Trophoblast cell (in vitro differentiated cells and primary cell): ENCODE data around the gene MAEL.

ENCODE experiments used
- DNase-seq, 2 donors: peaks; one replicate each; pipeline ENCODE4 v3.0.0-alpha.2; 2016
- H2AFZ ChIP-seq: 2 replicates; pipeline ENCODE4 v1.6.1; 2013; ENCODE audit warnings: low read length, moderate library complexity, mild to moderate bottlenecking; ENCODE audit not compliant: insufficient read depth, poor library complexity
- H2AK5ac ChIP-seq: 2 replicates; pipeline ENCODE4 v1.6.1; 2013; ENCODE audit warnings: mild to moderate bottlenecking, low read length
- H2BK120ac ChIP-seq: 2 replicates; pipeline ENCODE4 v1.6.1; 2013; ENCODE audit warnings: low read length, mild to moderate bottlenecking, moderate library complexity; ENCODE audit not compliant: insufficient read depth, poor library complexity
- H2BK12ac ChIP-seq: 2 replicates; pipeline ENCODE4 v1.6.1; 2013; ENCODE audit warnings: mild to moderate bottlenecking, low read length, moderate library complexity
- H2BK5ac ChIP-seq: 2 replicates; pipeline ENCODE4 v1.6.1; 2013; ENCODE audit warnings: low read length, low read depth, moderate library complexity, mild to moderate bottlenecking; ENCODE audit not compliant: poor library complexity
- H3K14ac ChIP-seq: 2 replicates; pipeline ENCODE4 v1.6.1; 2013; ENCODE audit warnings: mild to moderate bottlenecking, low read length
- H3K18ac ChIP-seq: 2 replicates; pipeline ENCODE4 v1.6.1; 2013; ENCODE audit warnings: mild to moderate bottlenecking, low read length
- H3K23ac ChIP-seq: 2 replicates; pipeline ENCODE4 v1.6.1; 2013; ENCODE audit warnings: low read length
- H3K27ac ChIP-seq: 2 replicates; pipeline ENCODE4 v1.5.1; 2013; ENCODE audit warnings: low read depth, mild to moderate bottlenecking, inconsistent platforms, low read length, moderate library complexity
- H3K27me3 ChIP-seq: 2 replicates; pipeline ENCODE4 v1.6.1; 2013; ENCODE audit warnings: inconsistent platforms, mild to moderate bottlenecking, low read length, moderate library complexity; ENCODE audit not compliant: insufficient read depth
- H3K36me3 ChIP-seq, 2 experiments: 1 replicate in 1 of 2; 2 replicates in 1 of 2; pipeline ENCODE4 v1.6.1; 2013; ENCODE audit warnings: low read length in 2 of 2, mild to moderate bottlenecking in 2 of 2, moderate library complexity in 1 of 2; ENCODE audit not compliant: insufficient read depth in 2 of 2, control insufficient read depth in 1 of 2
- H3K4ac ChIP-seq: 2 replicates; pipeline ENCODE4 v1.6.1; 2013; ENCODE audit warnings: low read depth, mild to moderate bottlenecking, low read length, moderate library complexity
- H3K4me1 ChIP-seq, 2 experiments: 1 replicate in 1 of 2; 2 replicates in 1 of 2; pipeline ENCODE4 v1.6.1; 2013; ENCODE audit warnings: low read length in 2 of 2, mild to moderate bottlenecking in 2 of 2, moderate library complexity in 1 of 2; ENCODE audit not compliant: insufficient read depth in 2 of 2, control insufficient read depth in 1 of 2
- H3K4me2 ChIP-seq: 2 replicates; pipeline ENCODE4 v1.6.1; 2013; ENCODE audit warnings: inconsistent platforms, mild to moderate bottlenecking, low read length, moderate library complexity
- H3K4me3 ChIP-seq: 2 replicates; pipeline ENCODE4 v1.5.1; 2013; ENCODE audit warnings: mild to moderate bottlenecking, low read depth, low read length, inconsistent platforms
- H3K79me1 ChIP-seq: one replicate; pipeline ENCODE4 v1.6.1; 2013; ENCODE audit warnings: low read length
- H3K79me2 ChIP-seq: 2 replicates; pipeline ENCODE4 v1.6.1; 2013; ENCODE audit warnings: low read length, mild to moderate bottlenecking; ENCODE audit not compliant: control insufficient read depth, insufficient read depth, poor library complexity
- H3K9ac ChIP-seq: 2 replicates; pipeline ENCODE4 v1.6.1; 2013; ENCODE audit warnings: mild to moderate bottlenecking, low read length
- H3K9me3 ChIP-seq: 2 replicates; pipeline ENCODE4 v1.6.1; 2013; ENCODE audit warnings: low read depth, mild to moderate bottlenecking, control low read depth, inconsistent platforms, low read length; ENCODE audit not compliant: insufficient read depth
- H4K12ac ChIP-seq: 2 replicates; pipeline ENCODE4 v1.6.1; 2013; ENCODE audit warnings: low read depth, mild to moderate bottlenecking, low read length, moderate library complexity
- H4K8ac ChIP-seq: 2 replicates; pipeline ENCODE4 v1.6.1; 2013; ENCODE audit warnings: low read depth, mild to moderate bottlenecking, low read length, moderate library complexity
- H4K91ac ChIP-seq: one replicate; pipeline ENCODE4 v1.6.1; 2013; ENCODE audit warnings: low read depth, mild to moderate bottlenecking, low read length, moderate library complexity
- WGBS: extraction: QIAGEN DNeasy Blood & Tissue Kit; methylation state at CpG from one replicate; pipeline ENCODE4 v1.1.7; 2013; ENCODE audit warnings: missing lambda C conversion rate; ENCODE audit not compliant: insufficient read length, insufficient coverage; ENCODE audit errors: extremely low coverage; 5-methylcytosine and 5-hydroxymethylcytosine counted together

MAEL gene

GRCh38 chr1:167056529-167057231, 67.6 kb downstream of the MAEL start:
- Histone ChIP-seq H3K27ac (no peak overlapping the region), H4K8ac (no peak overlapping the region), H3K4me1 (peaks cover 0 to 2% of the 10 kb centered on the region in 2 experiments), H3K79me2 (no peaks in the 10 kb centered on the region), H3K79me1 (peaks cover 2% of the 10 kb centered on the region), H2BK12ac (no peak overlapping the region), H3K4ac (no peak overlapping the region), H3K14ac (no peak overlapping the region), H2AFZ (no peak overlapping the region), H3K9me3 (peaks cover 6% of the 10 kb centered on the region), H3K23ac (peak overlapping the region; percentile 76), H3K4me2 (no peak overlapping the region), H3K18ac (no peak overlapping the region), H3K27me3 (no peaks in the 10 kb centered on the region), H2AK5ac (no peak overlapping the region), H3K9ac (no peak overlapping the region), H3K36me3 (no peaks in the 10 kb centered on the region), H2BK120ac (no peak overlapping the region), H3K4me3 (peak overlapping the region; percentile 44), H4K12ac (no peak overlapping the region), H4K91ac (no peak overlapping the region), H2BK5ac (no peak overlapping the region)
- DNase-seq: no peak
- WGBS: 100% methylated on average over 2 of the region's 10 CpGs

GRCh38 chr1:167057241-167057688, 68.2 kb downstream of the MAEL start:
- Histone ChIP-seq H3K9me3 (peaks cover 6% of the 10 kb centered on the region), H2BK5ac (no peak overlapping the region), H4K12ac (no peak overlapping the region), H3K23ac (no peak overlapping the region), H2BK120ac (no peak overlapping the region), H3K9ac (no peak overlapping the region), H4K8ac (no peak overlapping the region), H2AFZ (no peak overlapping the region), H2AK5ac (no peak overlapping the region), H3K27ac (no peak overlapping the region), H3K14ac (no peak overlapping the region), H2BK12ac (no peak overlapping the region), H3K4me1 (peaks cover 0 to 2% of the 10 kb centered on the region in 2 experiments), H3K79me1 (peaks cover 2% of the 10 kb centered on the region), H3K4me3 (no peak overlapping the region), H3K36me3 (no peaks in the 10 kb centered on the region), H3K4me2 (no peak overlapping the region), H3K18ac (no peak overlapping the region), H3K79me2 (no peaks in the 10 kb centered on the region), H4K91ac (no peak overlapping the region), H3K27me3 (no peaks in the 10 kb centered on the region), H3K4ac (no peak overlapping the region)
- no CpG with 5 or more reads among the region's 6 CpGs for WGBS
- peak; percentile 57 to 65 for DNase-seq

GRCh38 chr1:167059045-167059808, 70.1 kb downstream of the MAEL start:
- Histone ChIP-seq H4K91ac (peak overlapping the region; percentile 23), H2BK120ac (no peak overlapping the region), H3K36me3 (no peaks in the 10 kb centered on the region), H4K8ac (peak overlapping the region; percentile 67), H3K27me3 (no peaks in the 10 kb centered on the region), H3K79me2 (no peaks in the 10 kb centered on the region), H3K9ac (peak overlapping the region; percentile 30), H3K14ac (peak overlapping the region; percentile 1), H4K12ac (no peak overlapping the region), H3K23ac (no peak overlapping the region), H3K4ac (no peak overlapping the region), H2AFZ (peak overlapping the region; percentile 33), H3K27ac (no peak overlapping the region), H3K79me1 (peaks cover 2% of the 10 kb centered on the region), H3K4me3 (no peak overlapping the region), H3K4me1 (peaks cover 0 to 2% of the 10 kb centered on the region in 2 experiments), H3K9me3 (peaks cover 6% of the 10 kb centered on the region), H2BK5ac (no peak overlapping the region), H3K18ac (no peak overlapping the region), H3K4me2 (peak overlapping the region; percentile 51), H2AK5ac (no peak overlapping the region), H2BK12ac (no peak overlapping the region)
- WGBS: no CpG with 5 or more reads among the region's 17 CpGs
- DNase-seq: peak; percentile 45 to 86

- Histone ChIP-seq H2BK120ac (no peak overlapping the region), H3K18ac (no peak overlapping the region), H2AFZ (no peak overlapping the region), H3K79me1 (peaks cover 2% of the 10 kb centered on the region), H3K4ac (no peak overlapping the region), H3K4me2 (no peak overlapping the region), H3K27ac (no peak overlapping the region), H3K14ac (no peak overlapping the region), H2AK5ac (no peak overlapping the region), H3K79me2 (no peaks in the 10 kb centered on the region), H3K27me3 (no peaks in the 10 kb centered on the region), H3K9ac (no peak overlapping the region), H3K23ac (no peak overlapping the region), H2BK12ac (no peak overlapping the region), H3K9me3 (peaks cover 6% of the 10 kb centered on the region), H4K12ac (no peak overlapping the region), H4K91ac (no peak overlapping the region), H4K8ac (no peak overlapping the region), H2BK5ac (no peak overlapping the region), H3K4me3 (no peak overlapping the region), H3K36me3 (no peaks in the 10 kb centered on the region), H3K4me1 (peaks cover 0 to 2% of the 10 kb centered on the region in 2 experiments)
- no CpG with 5 or more reads among the region's 1 CpG for WGBS
- DNase-seq: no peak
These were observed 70.7 kb downstream of the MAEL start for GRCh38 chr1:167059809-167060107.
